Stimulated activated CD8-positive, alpha-beta memory T cell treated with anti-CD3 and anti-CD28 coated beads, Interleukin-2, amount 100 ng/mL, for 1 hour (primary cell): Measurements from ENCODE around the gene SHB.

Experiments
- DNase-seq, 2 donors: peaks; one replicate each; pipeline ENCODE4 v3.0.0-alpha.2; 2020; ENCODE audit warnings: low read depth in 2 of 2

SHB gene

GRCh38 chr9:38024036-38024681, 44.9 kb downstream of the SHB start:
- no peak for DNase-seq

- no peak for DNase-seq
Measured at GRCh38 chr9:38023661-38024035, 45.4 kb downstream of the SHB start.

GRCh38 chr9:38022995-38023394, 46.0 kb downstream of the SHB start:
- DNase-seq: no peak

GRCh38 chr9:38022203-38022895, 46.7 kb downstream of the SHB start:
- no peak for DNase-seq

- DNase-seq: no peak
Measured at GRCh38 chr9:38020151-38021076, 48.6 kb downstream of the SHB start.

- DNase-seq: no peak
Measured at GRCh38 chr9:38019731-38020130, 49.3 kb downstream of the SHB start.

GRCh38 chr9:38018958-38019602, 49.9 kb downstream of the SHB start:
- no peak for DNase-seq

GRCh38 chr9:38018241-38018957, 50.6 kb downstream of the SHB start:
- no peak for DNase-seq

- no peak for DNase-seq
Measured at GRCh38 chr9:38017885-38018186, 51.2 kb downstream of the SHB start.

GRCh38 chr9:38017149-38017884, 51.7 kb downstream of the SHB start:
- DNase-seq: no peak

GRCh38 chr9:38016375-38017135, 52.5 kb downstream of the SHB start:
- no peak for DNase-seq

- DNase-seq: no peak
Measured at GRCh38 chr9:38015906-38016305, 53.1 kb downstream of the SHB start.

GRCh38 chr9:38015266-38015665, 53.8 kb downstream of the SHB start:
- DNase-seq: no peak

- no peak for DNase-seq
Measured at GRCh38 chr9:38012767-38013450, 56.1 kb downstream of the SHB start.

- DNase-seq: no peak
Measured at GRCh38 chr9:38011991-38012390, 57.0 kb downstream of the SHB start.

GRCh38 chr9:38010918-38011704, 57.9 kb downstream of the SHB start:
- no peak for DNase-seq

GRCh38 chr9:38009990-38010389, 59.0 kb downstream of the SHB start:
- no peak for DNase-seq

- no peak for DNase-seq
Measured at GRCh38 chr9:38009035-38009501, 60.0 kb downstream of the SHB start.
